HG02678 (cell line): ENCODE measurements around the gene NRCAM.
"Not testable (repeated sequence)": the region's sequence is repeated elsewhere in the genome, so short reads cannot be mapped to it uniquely, and the experiment has no call there.

Experiments used
- ATAC-seq: cut with Tn5 transposase; IDR thresholded peaks from one replicate; pipeline ENCODE4 v1.9.1; 2021; ENCODE audit warnings: mild to moderate bottlenecking, moderate library complexity; ENCODE audit not compliant: unreplicated experiment

The NRCAM gene

GRCh38 chr7:108285778-108286177 is 170.5 kb downstream of the NRCAM start:
- ATAC-seq: no peak

DNA sequence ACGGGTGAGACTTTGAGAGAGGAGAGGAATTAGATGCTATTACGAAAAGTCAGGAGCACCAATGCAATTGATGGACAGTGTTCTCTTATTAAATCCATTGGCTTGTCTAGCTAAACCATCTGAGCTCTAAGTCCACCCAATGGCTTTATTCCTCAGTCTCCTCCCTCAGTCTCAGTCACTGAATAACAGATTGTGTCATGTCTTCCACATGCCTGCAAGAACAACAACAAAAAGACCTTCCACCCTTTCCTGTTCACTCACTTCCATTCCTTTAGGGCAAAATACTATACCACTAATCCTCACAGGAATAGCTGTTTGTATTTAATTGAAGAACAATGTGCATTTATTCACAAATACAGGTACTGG is 171.2 kb downstream of the NRCAM start:
- ATAC-seq: no peak

DNA sequence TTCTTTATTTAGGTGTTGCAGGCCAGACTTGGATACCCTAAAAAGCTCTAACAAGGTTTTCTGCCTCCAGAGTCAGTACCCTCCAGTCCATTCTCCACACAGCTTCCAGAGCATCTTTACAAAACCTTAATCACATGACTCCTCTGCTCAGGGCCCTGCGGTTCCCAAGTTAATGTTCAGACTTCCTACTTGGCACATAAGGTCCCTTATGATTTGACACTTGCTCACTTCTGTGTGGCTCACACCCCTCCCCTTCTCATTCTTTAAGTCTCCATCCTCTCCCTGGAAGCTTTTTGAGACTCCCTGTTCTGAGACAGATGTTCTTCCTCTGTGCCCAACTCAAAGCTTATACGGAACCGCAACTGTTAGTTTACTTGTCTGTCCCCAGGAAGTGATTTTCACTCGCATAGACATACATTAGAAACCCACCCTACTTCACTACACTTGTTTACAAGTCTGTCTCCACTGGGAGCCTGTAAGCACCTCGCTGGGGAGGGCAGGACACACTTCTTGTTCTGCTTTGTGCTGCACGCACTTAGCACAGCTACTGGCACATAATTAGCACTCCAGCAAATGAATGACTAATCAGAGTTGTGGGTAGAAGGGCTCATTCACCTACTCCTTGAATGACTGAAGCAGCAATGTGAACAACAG is 171.8 kb downstream of the NRCAM start:
- ATAC-seq: peak; percentile 67

DNA sequence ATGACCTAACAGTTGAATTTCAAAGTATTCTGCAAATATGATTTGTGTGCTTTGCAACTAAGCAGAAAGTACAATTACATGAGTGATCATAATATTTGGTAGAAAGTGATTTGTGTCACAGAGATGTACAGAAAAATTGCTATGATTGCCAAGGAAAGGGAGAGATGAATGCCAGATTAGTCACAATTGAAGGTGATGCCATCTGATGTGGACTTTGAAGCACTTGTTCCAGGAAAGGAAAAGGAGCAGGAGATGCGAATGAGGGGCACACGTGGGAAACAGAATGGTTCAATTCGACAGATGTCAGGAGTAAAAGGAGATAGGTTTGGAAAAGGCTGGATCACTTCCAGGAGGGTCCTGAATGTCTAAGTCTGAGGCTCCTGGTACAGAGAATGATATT is 173.0 kb downstream of the NRCAM start:
- no peak for ATAC-seq

DNA sequence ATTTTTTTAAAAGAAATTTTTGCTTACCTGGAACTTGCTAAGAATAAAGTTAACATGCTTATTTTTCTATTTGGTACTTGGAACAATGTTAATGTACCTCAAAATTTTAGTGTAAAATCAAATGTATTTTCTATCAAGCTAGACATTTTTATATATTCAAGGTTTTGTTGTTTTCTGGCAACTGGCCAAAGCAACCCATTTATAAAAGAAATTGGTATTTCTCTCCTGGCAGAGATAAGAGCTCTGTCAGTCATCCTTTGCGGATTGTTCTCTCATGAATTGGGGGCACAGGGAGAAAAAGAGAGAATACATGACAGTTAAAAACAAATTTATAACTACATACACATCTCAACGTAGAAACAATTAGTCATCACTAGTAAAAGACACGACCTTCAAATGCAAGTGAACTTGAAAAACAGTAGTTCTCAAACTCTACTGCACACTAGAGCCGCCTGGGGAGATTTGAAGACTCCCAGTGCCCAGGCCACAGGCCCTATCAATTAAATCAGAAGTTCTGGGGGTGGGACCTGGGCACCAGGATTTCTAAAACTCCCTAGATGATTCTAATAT is 173.7 kb downstream of the NRCAM start:
- ATAC-seq: no peak

GRCh38 chr7:108280136-108280535 is 176.1 kb downstream of the NRCAM start:
- no peak for ATAC-seq

GRCh38 chr7:108278776-108279175 is 177.5 kb downstream of the NRCAM start:
- no peak for ATAC-seq

- no peak for ATAC-seq
Observed at GRCh38 chr7:108278281-108278680, 178.0 kb downstream of the NRCAM start.

DNA sequence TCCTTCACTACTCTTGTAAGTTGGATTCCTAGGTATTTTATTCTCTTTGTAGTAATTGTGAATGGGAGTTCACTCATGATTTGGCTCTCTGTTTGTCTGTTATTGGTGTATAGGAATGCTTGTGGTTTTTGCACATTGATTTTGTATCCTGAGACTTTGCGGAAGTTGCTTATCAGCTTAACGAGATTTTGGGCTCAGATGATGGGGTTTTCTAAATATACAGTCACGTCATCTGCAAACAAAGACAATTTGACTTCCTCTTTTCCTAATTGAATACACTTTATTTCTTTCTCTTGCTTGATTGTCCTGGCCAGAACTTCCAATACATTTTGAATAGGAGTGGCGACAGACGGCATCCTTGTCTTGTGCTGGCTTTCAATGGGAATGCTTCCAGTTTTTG is 181.8 kb downstream of the NRCAM start:
- ATAC-seq: not testable (repeated sequence)

DNA sequence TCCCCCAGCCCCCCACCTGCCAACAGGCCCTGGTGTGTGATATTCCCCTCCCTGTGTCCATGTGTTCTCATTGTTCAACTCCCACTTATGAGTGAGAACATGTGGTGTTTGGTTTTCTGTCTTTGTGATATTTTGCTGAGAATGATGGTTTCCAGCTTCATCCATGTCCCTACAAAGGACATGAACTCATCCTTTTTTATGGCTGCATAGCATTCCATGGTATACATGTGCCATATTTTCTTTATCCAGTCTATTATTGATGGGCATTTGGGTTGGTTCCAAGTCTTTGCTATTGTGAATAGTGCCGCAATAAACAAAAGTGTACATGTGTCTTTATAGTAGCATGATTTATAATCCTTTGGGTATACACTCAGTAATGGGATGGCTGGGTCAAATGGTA is 183.3 kb downstream of the NRCAM start:
- not testable (repeated sequence) for ATAC-seq

DNA sequence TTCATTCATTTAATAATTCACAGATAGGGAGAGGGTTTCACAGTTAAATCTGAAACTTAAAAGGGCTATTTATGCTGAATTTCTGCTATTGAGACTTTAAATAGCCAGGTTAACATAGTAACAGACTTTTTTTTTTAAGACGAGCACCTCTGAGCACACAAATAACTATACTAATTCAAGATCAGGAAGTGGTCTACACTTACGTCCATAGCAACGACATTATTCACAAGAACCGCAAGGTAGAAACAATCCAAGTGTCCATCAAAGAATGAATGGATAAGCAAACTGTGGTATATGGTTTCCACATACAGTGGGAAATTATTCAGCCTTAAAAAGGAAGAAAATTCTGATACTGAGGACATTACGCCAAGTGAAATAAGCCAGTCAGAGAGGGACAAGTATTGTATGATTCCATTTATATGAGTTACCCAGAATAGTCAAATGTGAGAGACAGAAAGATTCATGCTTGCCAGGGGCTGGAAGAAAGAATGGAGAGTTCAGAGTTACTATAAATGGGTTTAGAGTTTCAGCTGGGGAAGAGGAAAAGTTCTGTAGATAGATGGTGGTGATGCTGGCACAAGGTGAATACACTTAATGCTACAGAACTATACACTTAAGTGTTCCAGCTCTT is 185.7 kb downstream of the NRCAM start:
- peak; percentile 87 for ATAC-seq

- no peak for ATAC-seq
Observed at GRCh38 chr7:108268200-108268820, 187.9 kb downstream of the NRCAM start.

DNA sequence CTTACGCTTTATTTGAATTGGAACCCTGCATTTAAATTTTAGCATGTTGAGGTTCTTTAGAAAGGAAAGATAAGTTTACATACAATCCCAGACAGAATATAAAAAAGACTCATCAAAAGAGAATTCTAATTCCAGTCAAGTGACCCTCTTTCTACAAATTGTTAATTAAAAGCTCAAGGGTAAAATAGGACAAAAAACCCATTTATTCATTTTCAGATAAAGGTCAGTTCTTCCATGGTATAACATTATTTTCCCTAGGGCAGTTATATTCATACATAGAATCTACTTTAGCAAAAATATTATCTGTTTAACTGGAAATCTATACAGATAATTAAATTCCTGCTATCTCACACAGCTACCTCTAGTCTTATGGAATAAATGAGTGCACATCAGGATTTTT is 188.6 kb downstream of the NRCAM start:
- no peak for ATAC-seq

DNA sequence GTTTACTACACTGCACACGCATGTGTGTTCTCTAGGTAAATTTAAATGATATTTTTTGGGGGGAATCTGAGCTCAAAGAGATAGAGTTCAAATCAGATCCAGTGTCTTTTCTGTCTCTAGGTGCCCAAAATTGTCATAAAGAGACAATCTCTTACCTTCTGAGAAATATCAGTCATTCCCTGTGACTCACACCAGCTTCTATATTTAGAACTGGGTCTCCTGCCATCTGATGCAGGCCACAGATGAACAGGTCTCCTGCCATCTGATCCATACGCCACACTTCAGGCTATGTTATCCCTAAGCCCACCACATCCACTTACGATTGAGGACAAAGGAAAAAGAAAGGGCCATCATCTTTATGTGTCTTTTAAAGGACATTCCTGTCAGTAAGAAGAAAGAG is 189.7 kb downstream of the NRCAM start:
- ATAC-seq: no peak

DNA sequence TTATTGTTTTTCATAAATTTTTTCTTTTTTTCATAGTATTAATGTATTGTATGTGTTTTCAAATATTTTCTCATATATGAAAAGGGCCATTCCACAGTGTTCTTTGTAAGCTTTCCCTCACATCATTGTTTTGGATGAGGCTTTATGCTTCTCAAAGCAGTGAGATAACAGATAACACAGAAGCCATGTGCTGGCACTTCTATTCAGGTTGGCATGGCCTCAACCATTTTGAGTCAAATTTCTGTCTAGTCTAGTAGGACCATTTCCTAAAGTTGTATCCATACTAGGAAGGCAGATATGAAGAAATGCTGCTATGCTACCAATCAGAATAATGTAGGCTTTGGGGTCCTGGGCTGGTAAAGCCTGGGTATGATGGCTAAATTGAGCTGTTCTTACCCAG is 190.2 kb downstream of the NRCAM start:
- no peak for ATAC-seq

- no peak for ATAC-seq
Observed at GRCh38 chr7:108265007-108265406, 191.2 kb downstream of the NRCAM start.

GRCh38 chr7:108263425-108263824 is 192.8 kb downstream of the NRCAM start:
- ATAC-seq: no peak

GRCh38 chr7:108261560-108262255 is 194.5 kb downstream of the NRCAM start:
- ATAC-seq: no peak

DNA sequence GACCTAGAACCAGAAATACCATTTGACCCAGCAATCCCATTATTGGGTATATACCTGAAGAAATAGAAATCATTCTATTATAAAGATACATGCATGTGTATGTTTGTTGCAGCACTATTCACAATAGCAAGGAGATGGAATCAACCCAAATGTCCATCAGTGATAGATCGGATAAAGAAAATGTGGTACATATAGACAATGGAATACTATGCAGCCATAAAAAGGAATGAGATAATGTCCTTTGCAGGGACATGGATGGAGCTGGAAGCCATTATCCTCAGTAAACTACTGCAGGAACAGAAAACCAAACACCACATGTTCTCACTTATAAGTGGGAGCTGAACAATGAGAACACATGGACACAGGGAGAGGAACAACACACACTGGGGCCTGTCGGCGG is 196.8 kb downstream of the NRCAM start:
- not testable (repeated sequence) for ATAC-seq

DNA sequence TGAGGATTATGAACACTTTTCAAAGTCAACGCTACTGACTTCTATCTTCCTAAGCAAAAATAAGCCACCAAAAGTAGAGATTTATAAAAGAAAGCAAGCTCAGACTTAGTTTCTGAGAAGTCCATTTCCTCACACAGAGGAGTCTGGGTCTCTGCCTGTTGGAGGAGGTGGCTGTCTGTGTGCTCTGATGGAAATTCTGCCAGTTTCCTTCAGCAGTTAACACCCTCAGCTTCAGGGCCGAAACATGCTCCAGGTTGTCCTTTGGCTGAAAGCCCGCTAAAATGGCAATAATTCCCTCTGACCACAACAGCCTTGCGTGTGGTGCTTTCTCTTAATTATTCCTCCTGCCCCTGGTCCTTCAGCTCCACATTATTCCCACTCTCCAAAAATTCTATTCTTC is 198.3 kb downstream of the NRCAM start:
- ATAC-seq: no peak

DNA sequence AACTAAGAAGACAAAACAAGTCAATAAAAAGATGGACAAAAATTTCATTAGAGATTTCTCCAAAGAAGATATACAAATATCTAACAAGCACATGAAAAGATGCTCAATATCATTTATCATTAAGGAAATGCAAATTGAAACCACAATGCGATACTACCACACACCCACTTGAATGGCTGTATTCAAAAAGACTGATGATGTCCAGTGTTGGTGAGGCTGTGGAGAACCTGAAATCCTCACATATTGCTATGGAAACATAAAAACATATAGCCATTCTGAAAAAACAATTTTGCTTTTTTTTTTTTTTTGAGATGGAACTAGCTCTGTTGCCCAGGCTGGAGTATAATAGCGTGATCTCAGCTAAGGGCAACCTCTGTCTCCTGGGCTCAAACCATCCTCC is 202.0 kb downstream of the NRCAM start:
- no peak for ATAC-seq
